ENCODE results near the gene RGL3. TPM values are rescaled to one million over a fixed set of nuclear protein-coding genes. Genes with fewer than 3 reads are reported as not detected.

The RGL3 gene
- total RNA-seq, 1 experiment from 2014 or later = 53.1 TPM

DNA sequence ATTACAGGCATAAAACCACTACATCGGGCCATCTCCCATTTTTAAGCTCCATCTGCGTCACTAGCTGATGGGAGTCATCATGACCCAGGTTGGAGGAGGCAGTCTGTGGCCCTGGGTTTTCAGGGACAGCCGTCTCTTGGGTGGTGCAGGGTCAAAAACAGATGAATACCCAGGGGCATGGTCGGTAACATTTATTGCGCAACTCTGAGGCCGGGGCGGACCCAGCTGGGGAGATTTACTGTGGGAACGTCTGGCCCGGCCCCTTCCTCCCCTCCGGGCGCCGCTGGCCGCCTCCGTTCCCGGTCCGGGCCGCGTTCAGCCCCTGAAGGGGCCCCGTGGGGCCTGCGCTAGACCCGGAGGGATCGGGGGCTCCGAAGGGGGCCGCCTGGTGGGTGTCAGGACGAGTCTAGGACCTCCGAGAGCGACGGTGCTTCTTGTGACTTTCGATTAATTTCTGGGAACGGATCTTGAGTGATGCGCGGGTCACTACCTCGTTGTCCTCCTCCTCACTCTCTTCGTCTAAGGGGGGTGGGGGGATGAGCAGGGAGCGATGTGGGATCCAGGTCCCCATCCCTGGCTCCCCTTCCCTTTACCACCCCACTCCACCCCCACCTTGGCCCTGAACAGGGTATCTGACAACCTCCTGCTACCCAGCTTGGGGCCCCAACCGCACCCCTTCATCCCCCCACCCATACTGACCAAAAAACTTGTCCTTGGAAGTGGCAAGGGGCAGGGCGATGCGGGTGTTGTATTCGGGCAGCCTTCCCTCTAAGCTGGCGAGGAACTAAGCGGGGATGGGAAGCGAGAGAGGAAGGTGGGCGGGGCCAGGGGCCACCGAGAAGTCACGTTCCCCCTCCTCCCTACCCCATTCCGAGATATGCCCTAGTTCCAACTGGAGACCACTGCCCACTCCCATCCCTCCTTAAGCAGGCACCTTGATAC, 1.6 kb upstream of the RGL3 start:
- Histone ChIP-seq H3K9me3 (no peaks in the 10 kb centered on the region), H3K4me1 (no peaks in the 10 kb centered on the region), H3K4me3 (ENCODE audit: low read depth, low read length) (no peak overlapping the region), H3K27me3 (replicated peaks; ENCODE audit: control insufficient read depth, insufficient read depth, low read length) (no peaks in the 10 kb centered on the region), H3K36me3 (ENCODE audit: control insufficient read depth, insufficient read depth, low read length) (no peaks in the 10 kb centered on the region)
- intact Hi-C loops (cut with micrococcal nuclease; ENCODE audit: unreplicated experiment) = no loop called here
- CTCF ChIA-PET = interaction anchor here (0.6 to 3.1 kb wide), 4 partner anchors 14 to 223 kb away, joined by 5 to 28 read pairs (median 12); partner anchors contain the start of genes EPOR, KANK2, ODAD3 and PRKCSH
- Mint-ChIP-seq H3K9me3 (ENCODE audit: unreplicated experiment) (no peaks in the 10 kb centered on the region), H3K27me3 (ENCODE audit: insufficient read depth, unreplicated experiment) (no peaks in the 10 kb centered on the region), H3K4me3 (ENCODE audit: unreplicated experiment) (no peak overlapping the region), H3K36me3 (ENCODE audit: insufficient read depth, unreplicated experiment) (peaks cover 8% of the 10 kb centered on the region), H3K4me1 (ENCODE audit: low read depth, unreplicated experiment) (peaks cover 6% of the 10 kb centered on the region), H3K27ac (ENCODE audit: unreplicated experiment) (no peak overlapping the region)
- BruUV-seq (replicated peaks) = no TSS peak
- DNase-seq = no peak
- TF ChIP-seq, protein P1, sequence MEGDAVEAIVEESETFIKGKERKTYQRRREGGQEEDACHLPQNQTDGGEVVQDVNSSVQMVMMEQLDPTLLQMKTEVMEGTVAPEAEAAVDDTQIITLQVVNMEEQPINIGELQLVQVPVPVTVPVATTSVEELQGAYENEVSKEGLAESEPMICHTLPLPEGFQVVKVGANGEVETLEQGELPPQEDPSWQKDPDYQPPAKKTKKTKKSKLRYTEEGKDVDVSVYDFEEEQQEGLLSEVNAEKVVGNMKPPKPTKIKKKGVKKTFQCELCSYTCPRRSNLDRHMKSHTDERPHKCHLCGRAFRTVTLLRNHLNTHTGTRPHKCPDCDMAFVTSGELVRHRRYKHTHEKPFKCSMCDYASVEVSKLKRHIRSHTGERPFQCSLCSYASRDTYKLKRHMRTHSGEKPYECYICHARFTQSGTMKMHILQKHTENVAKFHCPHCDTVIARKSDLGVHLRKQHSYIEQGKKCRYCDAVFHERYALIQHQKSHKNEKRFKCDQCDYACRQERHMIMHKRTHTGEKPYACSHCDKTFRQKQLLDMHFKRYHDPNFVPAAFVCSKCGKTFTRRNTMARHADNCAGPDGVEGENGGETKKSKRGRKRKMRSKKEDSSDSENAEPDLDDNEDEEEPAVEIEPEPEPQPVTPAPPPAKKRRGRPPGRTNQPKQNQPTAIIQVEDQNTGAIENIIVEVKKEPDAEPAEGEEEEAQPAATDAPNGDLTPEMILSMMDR (IDR thresholded peaks at IDR 0.05; ENCODE audit: insufficient read depth in 1 of 2, low read depth in 1 of 2, low read length in 1 of 2, severe bottlenecking in 1 of 2, unreplicated experiment in 1 of 2) = no peak
- POLR2A ChIA-PET = no interaction called here

DNA sequence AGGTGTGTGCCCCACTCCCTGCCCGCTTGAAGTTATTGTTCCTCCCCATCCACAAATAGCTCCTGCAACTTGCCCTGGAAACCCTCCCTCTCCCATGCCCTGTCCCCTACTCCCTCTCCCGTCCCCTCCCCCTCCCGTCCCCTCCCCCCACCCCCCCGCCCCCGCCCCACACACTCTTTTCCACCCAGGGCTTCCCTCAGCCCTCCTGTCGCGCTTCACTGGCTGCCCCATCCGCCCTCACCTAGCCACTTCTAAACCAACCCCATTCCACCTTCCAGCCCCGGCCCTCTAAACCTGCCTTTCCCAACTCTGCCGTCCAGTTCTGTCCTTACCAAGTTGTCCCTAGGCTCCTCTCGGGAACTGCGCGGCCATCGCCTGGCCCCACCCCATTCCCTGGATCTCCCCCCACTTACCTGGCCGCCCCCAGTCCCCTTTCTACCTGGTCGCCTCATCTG, 993 bp downstream of the RGL3 start:
- DNase-seq = no peak
- ChIA-PET CTCF (interaction anchor here (0.5 to 3.1 kb wide), 5 partner anchors 17 to 556 kb away, joined by 6 to 28 read pairs (median 13); partner anchors contain the start of genes EPOR, ODAD3 and PRKCSH), POLR2A (interaction anchor here (0.6 to 1.5 kb wide), 7 partner anchors 17 to 787 kb away, joined by 3 to 7 read pairs (median 5); partner anchors contain the start of genes ODAD3 and PRKCSH)
- intact Hi-C loops (cut with micrococcal nuclease; ENCODE audit: unreplicated experiment) = loop anchor here (5.0 kb wide), 1 partner anchor 36 kb away; the partner anchor contains the start of gene EPOR
- no peaks in the 10 kb centered on the region for H3K4me1 ChIP-seq
- BruUV-seq (replicated peaks) = no TSS peak
- H3K4me3 ChIP-seq (ENCODE audit: low read depth, low read length) = peak overlapping the region; percentile 58
- no peaks in the 10 kb centered on the region for H3K9me3 ChIP-seq
- Mint-ChIP-seq H3K4me1 (ENCODE audit: low read depth, unreplicated experiment) (peaks cover under 1% of the 10 kb centered on the region), H3K9me3 (ENCODE audit: unreplicated experiment) (no peaks in the 10 kb centered on the region), H3K4me3 (ENCODE audit: unreplicated experiment) (peak overlapping the region; percentile 92), H3K27me3 (ENCODE audit: insufficient read depth, unreplicated experiment) (no peaks in the 10 kb centered on the region), H3K27ac (ENCODE audit: unreplicated experiment) (peak overlapping the region; percentile 89), H3K36me3 (ENCODE audit: insufficient read depth, unreplicated experiment) (peaks cover 8% of the 10 kb centered on the region)
- peaks cover 1% of the 10 kb centered on the region; the same call in 1 of the 2 replicates for H3K36me3 ChIP-seq (ENCODE audit: control insufficient read depth, insufficient read depth, low read length)
- TF ChIP-seq, protein P1 (IDR thresholded peaks at IDR 0.05; ENCODE audit: insufficient read depth in 1 of 2, low read depth in 1 of 2, low read length in 1 of 2, severe bottlenecking in 1 of 2, unreplicated experiment in 1 of 2) = no peak
- no peaks in the 10 kb centered on the region for H3K27me3 ChIP-seq (replicated peaks; ENCODE audit: control insufficient read depth, insufficient read depth, low read length)

DNA sequence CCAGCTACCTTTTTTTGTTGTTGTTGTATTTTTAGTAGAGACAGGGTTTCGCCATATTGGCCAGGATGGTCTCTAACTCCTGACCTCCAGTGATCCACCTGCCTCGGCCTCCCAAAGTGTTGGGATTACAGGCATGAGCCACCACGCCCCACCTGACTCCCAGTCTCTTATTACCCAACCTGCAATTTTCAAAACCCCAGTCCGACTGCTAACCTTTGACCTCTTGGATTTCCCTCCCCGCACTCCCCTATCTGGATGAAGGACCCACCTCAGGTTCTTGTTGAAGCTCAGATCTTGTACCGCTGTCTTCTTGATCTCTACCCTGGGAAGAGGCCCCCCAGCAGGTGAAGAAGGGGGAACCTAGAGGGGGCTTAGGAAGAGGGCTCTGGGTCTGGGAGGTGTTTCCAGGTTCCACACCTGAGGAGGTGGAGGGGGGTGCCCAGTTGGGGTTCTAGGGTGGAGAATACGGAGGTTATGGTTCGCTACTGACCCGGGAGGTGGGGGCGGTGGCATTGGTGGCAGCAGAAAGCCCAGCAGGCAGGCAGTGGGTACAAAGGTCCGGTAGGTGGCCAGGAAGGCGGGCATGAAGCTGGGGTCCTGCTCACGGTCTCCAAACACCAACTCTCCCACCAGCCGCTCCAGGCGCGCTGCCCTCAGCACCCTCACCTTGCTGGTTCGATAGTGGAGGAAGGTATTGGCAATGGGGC, 2.6 kb downstream of the RGL3 start:
- no peaks in the 10 kb centered on the region for H3K27me3 ChIP-seq (replicated peaks; ENCODE audit: control insufficient read depth, insufficient read depth, low read length)
- ChIA-PET POLR2A (no interaction called here), CTCF (no interaction called here)
- H3K4me1 Mint-ChIP-seq (ENCODE audit: low read depth, unreplicated experiment) = no peaks in the 10 kb centered on the region
- H3K27me3 Mint-ChIP-seq (ENCODE audit: insufficient read depth, unreplicated experiment) = no peaks in the 10 kb centered on the region
- TF ChIP-seq, protein P1 (IDR thresholded peaks at IDR 0.05; ENCODE audit: insufficient read depth in 1 of 2, low read depth in 1 of 2, low read length in 1 of 2, severe bottlenecking in 1 of 2, unreplicated experiment in 1 of 2) = no peak
- peaks cover 8% of the 10 kb centered on the region for H3K36me3 Mint-ChIP-seq (ENCODE audit: insufficient read depth, unreplicated experiment)
- H3K9me3 ChIP-seq = no peaks in the 10 kb centered on the region
- H3K27ac Mint-ChIP-seq (ENCODE audit: unreplicated experiment) = no peak overlapping the region
- H3K4me1 ChIP-seq = no peaks in the 10 kb centered on the region
- BruUV-seq (replicated peaks) = no TSS peak
- H3K36me3 ChIP-seq (ENCODE audit: control insufficient read depth, insufficient read depth, low read length) = peaks cover 1% of the 10 kb centered on the region; the same call in 1 of the 2 replicates
- no peak for DNase-seq
- peak overlapping the region; percentile 17 for H3K4me3 Mint-ChIP-seq (ENCODE audit: unreplicated experiment)
- no peak overlapping the region for H3K4me3 ChIP-seq (ENCODE audit: low read depth, low read length)
- no peaks in the 10 kb centered on the region for H3K9me3 Mint-ChIP-seq (ENCODE audit: unreplicated experiment)
- intact Hi-C loops (cut with micrococcal nuclease; ENCODE audit: unreplicated experiment) = loop anchor here (5.0 kb wide), 1 partner anchor 34 kb away; the partner anchor contains the start of gene EPOR
